OCI-LY7 (cell line): ENCODE results near the gene AHCYL1.

Experiments
- EZH2phosphoT487 ChIP-seq: fragments of 200-600 bp; sonication (generic); IDR thresholded peaks from 2 replicates; pipeline ENCODE4 v1.6.1; 2018; ENCODE audit warnings: low read depth, borderline replicate concordance, mild to moderate bottlenecking, mixed run types, antibody characterized with exemption, low read length, moderate library complexity, mixed read lengths
- TF ChIP-seq, protein P1 (sequence below): fragments of 200-600 bp; sonication (generic); conservative IDR thresholded peaks from 2 replicates; pipeline ENCODE4 v1.5.1; 2014; ENCODE audit warnings: mild to moderate bottlenecking, antibody characterized with exemption, low read length, moderate library complexity, mixed read lengths

DNA sequence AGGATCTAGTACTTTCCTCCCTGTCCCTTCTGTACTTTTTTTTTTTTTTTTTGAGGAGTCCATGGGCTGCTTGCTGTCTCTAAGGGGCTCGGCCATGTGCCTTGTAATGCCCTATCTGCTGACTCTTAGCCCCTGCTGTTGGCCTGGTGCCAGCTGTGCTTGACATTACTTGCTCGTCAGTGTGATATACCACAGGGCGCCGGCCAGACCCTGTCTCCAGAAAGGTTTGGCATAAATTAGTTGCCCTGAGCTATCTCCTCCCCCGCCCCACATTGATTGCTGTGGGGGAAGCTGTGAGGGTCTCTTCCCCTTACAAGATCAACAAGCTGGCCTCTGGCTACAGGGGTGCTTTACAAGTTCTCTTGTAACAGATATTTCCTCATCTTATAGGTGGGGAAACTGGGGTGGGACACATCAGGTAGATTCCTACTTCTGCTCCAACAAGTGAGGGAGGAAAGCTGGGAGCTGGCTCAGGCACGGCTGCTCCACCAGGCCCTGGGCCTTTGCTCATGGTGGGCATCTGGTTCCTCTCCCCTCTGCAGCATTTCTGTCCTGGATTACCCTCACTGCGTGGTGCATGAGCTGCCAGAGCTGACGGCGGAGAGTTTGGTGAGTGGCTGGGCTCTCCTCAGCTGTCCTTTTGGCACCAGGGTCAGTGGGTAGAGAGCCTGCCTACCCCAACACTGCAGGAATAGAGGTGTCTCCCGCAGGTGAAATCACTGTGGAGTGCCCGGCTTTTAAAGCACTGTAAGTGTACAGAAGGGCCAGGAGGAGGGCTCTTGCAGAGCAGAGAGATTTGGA, 65.4 kb downstream of the AHCYL1 start:
- no peak for TF ChIP-seq EZH2phosphoT487
- TF ChIP-seq, protein P1, sequence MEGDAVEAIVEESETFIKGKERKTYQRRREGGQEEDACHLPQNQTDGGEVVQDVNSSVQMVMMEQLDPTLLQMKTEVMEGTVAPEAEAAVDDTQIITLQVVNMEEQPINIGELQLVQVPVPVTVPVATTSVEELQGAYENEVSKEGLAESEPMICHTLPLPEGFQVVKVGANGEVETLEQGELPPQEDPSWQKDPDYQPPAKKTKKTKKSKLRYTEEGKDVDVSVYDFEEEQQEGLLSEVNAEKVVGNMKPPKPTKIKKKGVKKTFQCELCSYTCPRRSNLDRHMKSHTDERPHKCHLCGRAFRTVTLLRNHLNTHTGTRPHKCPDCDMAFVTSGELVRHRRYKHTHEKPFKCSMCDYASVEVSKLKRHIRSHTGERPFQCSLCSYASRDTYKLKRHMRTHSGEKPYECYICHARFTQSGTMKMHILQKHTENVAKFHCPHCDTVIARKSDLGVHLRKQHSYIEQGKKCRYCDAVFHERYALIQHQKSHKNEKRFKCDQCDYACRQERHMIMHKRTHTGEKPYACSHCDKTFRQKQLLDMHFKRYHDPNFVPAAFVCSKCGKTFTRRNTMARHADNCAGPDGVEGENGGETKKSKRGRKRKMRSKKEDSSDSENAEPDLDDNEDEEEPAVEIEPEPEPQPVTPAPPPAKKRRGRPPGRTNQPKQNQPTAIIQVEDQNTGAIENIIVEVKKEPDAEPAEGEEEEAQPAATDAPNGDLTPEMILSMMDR: no peak
